Measurements from ENCODE around the gene SMG6. TPM values are rescaled to one million over a fixed set of nuclear protein-coding genes. Genes with fewer than 3 reads are reported as not detected.
A peak's percentile ranks its signal among the peaks of the same experiment; 100 is the strongest.

The SMG6 gene
- polyA plus RNA-seq, 1 of the 3 experiments (the other 2 are of a cell fraction) = 15.7 TPM

DNA sequence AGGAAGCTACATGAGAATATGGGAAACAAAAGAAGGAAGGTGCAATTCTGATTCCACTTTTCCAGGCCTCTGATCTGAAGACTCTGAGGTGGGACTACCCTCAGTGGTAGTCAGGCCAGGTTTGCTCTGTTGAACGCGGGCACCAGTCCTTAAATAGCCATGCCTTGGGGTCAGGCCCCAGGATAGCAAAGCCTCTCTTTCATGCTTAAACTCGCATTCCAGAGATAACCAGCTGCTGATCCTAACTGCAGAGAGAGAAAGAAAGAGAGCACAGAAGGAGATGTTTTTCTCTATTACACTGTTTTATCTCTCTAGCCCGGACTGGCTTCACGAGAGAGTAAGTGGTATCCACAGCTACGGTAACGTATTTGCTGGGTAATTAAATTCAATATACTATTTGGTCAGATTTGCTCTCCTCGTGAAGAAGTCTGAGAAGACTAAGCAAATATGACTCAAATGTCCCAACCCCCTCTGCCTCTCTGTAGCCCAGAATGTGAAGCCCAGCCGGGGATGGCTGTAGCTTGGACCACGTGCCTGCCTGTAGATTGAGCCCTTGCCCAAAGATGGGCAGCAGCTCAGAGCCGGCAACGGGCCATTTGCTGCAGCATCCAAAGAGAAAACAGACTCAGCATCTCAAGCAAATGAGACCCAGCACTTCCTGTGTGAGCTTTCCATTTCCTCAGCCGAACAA is 122.2 kb downstream of the SMG6 start:
- H3K27me3 ChIP-seq (ENCODE audit: insufficient read depth) = no peaks in the 10 kb centered on the region
- H3K79me2 ChIP-seq (ENCODE audit: insufficient read depth) = peaks cover 6% of the 10 kb centered on the region; the same call in 1 of the 2 replicates
- H3K9me3 ChIP-seq = no peaks in the 10 kb centered on the region
- H4K20me1 ChIP-seq (ENCODE audit: insufficient read depth) = no peaks in the 10 kb centered on the region
- H2AFZ ChIP-seq (ENCODE audit: low read depth) = no peak overlapping the region
- peaks cover 0 to 8% of the 10 kb centered on the region in 2 experiments for H3K36me3 ChIP-seq (replicated peaks in 1 of 2; ENCODE audit: control insufficient read depth in 1 of 2, insufficient read depth in 2 of 2, low read length in 1 of 2)
- H3K4me3 ChIP-seq (ENCODE audit: low read depth in 2 of 2, low read length in 1 of 2) = no peak overlapping the region
- peaks cover 55 to 66% of the 10 kb centered on the region in 2 experiments for H3K4me1 ChIP-seq (ENCODE audit: control insufficient read depth in 1 of 2, insufficient read depth in 2 of 2, low read depth in 1 of 2, low read length in 1 of 2)
- peak overlapping the region; percentile 46 for H3K4me2 ChIP-seq
- WGBS (ENCODE audit: low lambda C conversion rate) = 70% methylated on average over 13 of the region's 13 CpGs
- DNase-seq = no peak
- H3K9ac ChIP-seq = peak overlapping the region; percentile 37; the same call in 1 of the 2 replicates
- peak overlapping the region; percentile 85 to 92 for H3K27ac ChIP-seq (ENCODE audit: low read depth in 2 of 2, low read length in 1 of 2)
- POLR2A ChIA-PET = interaction anchor here (1.5 kb wide), 1 partner anchor 63 kb away, joined by 3 read pairs; no protein-coding TSS in a partner anchor
- peaks cover 10% of the 10 kb centered on the region for H3F3A ChIP-seq (replicated peaks; ENCODE audit: insufficient read depth)
- H3K9me2 ChIP-seq = no peaks in the 10 kb centered on the region
- TF ChIP-seq, protein P1, sequence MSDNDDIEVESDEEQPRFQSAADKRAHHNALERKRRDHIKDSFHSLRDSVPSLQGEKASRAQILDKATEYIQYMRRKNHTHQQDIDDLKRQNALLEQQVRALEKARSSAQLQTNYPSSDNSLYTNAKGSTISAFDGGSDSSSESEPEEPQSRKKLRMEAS (IDR thresholded peaks at IDR 0.05; ENCODE audit: low read depth) = peak; percentile 71
- no peak for TF ChIP-seq FOXM1 (IDR thresholded peaks at IDR 0.05; ENCODE audit: low read depth)
- TF ChIP-seq, protein P2, sequence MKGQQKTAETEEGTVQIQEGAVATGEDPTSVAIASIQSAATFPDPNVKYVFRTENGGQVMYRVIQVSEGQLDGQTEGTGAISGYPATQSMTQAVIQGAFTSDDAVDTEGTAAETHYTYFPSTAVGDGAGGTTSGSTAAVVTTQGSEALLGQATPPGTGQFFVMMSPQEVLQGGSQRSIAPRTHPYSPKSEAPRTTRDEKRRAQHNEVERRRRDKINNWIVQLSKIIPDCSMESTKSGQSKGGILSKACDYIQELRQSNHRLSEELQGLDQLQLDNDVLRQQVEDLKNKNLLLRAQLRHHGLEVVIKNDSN (IDR thresholded peaks at IDR 0.05; ENCODE audit: borderline replicate concordance, low read depth) = peak; percentile 80
- CTCF ChIA-PET = interaction anchor here (1.0 to 2.4 kb wide), 5 partner anchors 43 to 127 kb away, joined by 3 to 9 read pairs (median 5); partner anchors contain the start of gene HIC1

DNA sequence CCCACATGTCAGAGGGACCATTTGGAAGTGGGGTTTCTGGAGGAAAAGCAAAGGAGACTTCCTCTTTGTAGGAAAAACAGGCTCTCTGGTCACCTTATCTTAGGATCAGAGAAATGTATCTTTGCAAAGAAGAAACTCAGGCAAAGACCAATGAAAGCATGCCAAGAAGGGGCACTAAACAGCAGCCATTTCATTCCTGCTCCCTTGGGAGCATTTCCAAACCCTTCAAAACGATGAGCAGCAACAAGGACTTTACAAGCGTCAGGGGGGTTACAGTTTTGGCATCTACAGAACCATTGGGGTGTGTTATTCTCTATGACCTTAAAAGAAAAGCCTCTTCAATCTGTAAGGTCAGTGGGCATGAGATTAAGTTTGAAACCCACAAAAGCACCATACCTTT is 122.8 kb downstream of the SMG6 start:
- peaks cover 10% of the 10 kb centered on the region for H3F3A ChIP-seq (replicated peaks; ENCODE audit: insufficient read depth)
- no peaks in the 10 kb centered on the region for H3K27me3 ChIP-seq (ENCODE audit: insufficient read depth)
- no peaks in the 10 kb centered on the region for H3K9me2 ChIP-seq
- ChIA-PET CTCF (interaction anchor here (1.2 to 2.4 kb wide), 4 partner anchors 51 to 126 kb away, joined by 3 to 9 read pairs (median 6); partner anchors contain the start of gene HIC1), POLR2A (no interaction called here)
- no peak overlapping the region; the same call in 1 of the 2 replicates for H3K9ac ChIP-seq
- H3K79me2 ChIP-seq (ENCODE audit: insufficient read depth) = peaks cover 6% of the 10 kb centered on the region; the same call in 1 of the 2 replicates
- H3K4me3 ChIP-seq (ENCODE audit: low read depth in 2 of 2, low read length in 1 of 2) = no peak overlapping the region
- peaks cover 0 to 10% of the 10 kb centered on the region in 2 experiments for H3K36me3 ChIP-seq (replicated peaks in 1 of 2; ENCODE audit: control insufficient read depth in 1 of 2, insufficient read depth in 2 of 2, low read length in 1 of 2)
- H4K20me1 ChIP-seq (ENCODE audit: insufficient read depth) = no peaks in the 10 kb centered on the region
- H3K4me1 ChIP-seq (ENCODE audit: control insufficient read depth in 1 of 2, insufficient read depth in 2 of 2, low read depth in 1 of 2, low read length in 1 of 2) = peaks cover 55 to 71% of the 10 kb centered on the region in 2 experiments
- no peaks in the 10 kb centered on the region for H3K9me3 ChIP-seq
- DNase-seq = no peak
- TF ChIP-seq PBX3 (IDR thresholded peaks at IDR 0.05) = no peak
- TF ChIP-seq YY1 (IDR thresholded peaks at IDR 0.05; ENCODE audit: low read depth) = no peak
- peak overlapping the region; percentile 46; the same call in 1 of the 2 replicates for H3K4me2 ChIP-seq
- H2AFZ ChIP-seq (ENCODE audit: low read depth) = no peak overlapping the region
- 79% methylated on average over 2 of the region's 2 CpGs for WGBS (ENCODE audit: low lambda C conversion rate)
- H3K27ac ChIP-seq (ENCODE audit: low read depth in 2 of 2, low read length in 1 of 2) = peak overlapping the region; percentile 85 to 92
